ENCODE measurements around the gene EVI5.

Gene EVI5

GRCh38 chr1:92769856-92770255 lies 15.1 kb downstream of the EVI5 start:
- DNase-seq, result no peak
- no peak overlapping the region for H3K27ac ChIP-seq (ENCODE audit: low read length)
- H3K79me2 ChIP-seq (ENCODE audit: insufficient read depth, low read length), result no peaks in the 10 kb centered on the region
- H3K36me3 ChIP-seq (ENCODE audit: insufficient read depth, low read length), result no peaks in the 10 kb centered on the region
- no peaks in the 10 kb centered on the region for H4K20me1 ChIP-seq (ENCODE audit: insufficient read depth, low read length)
- no peak overlapping the region for H3K9ac ChIP-seq (ENCODE audit: low read depth, low read length)
- H3K9me3 ChIP-seq (ENCODE audit: insufficient read depth, low read length, severe bottlenecking), result no peaks in the 10 kb centered on the region
- no peak overlapping the region for H2AFZ ChIP-seq (ENCODE audit: low read depth, low read length)
- no peak for TF ChIP-seq EZH2 (IDR thresholded peaks at IDR 0.05; ENCODE audit: borderline replicate concordance, low read depth, low read length, severe bottlenecking)
- no peak for ATAC-seq (ENCODE audit: insufficient read depth, low read depth)
- no peaks in the 10 kb centered on the region for H3K27me3 ChIP-seq (ENCODE audit: insufficient read depth, low read length, poor library complexity)
- H3K4me1 ChIP-seq (ENCODE audit: insufficient read depth, low read length), result no peaks in the 10 kb centered on the region
- no peak overlapping the region for H3K4me3 ChIP-seq (ENCODE audit: low read depth in 1 of 2, low read length in 2 of 2)
- H3K4me2 ChIP-seq (ENCODE audit: insufficient read depth, low read length), result no peak overlapping the region

GRCh38 chr1:92768915-92769314 lies 16.0 kb downstream of the EVI5 start:
- no peak overlapping the region for H3K4me3 ChIP-seq (ENCODE audit: low read depth in 1 of 2, low read length in 2 of 2)
- no peak overlapping the region for H3K4me2 ChIP-seq (ENCODE audit: insufficient read depth, low read length)
- no peaks in the 10 kb centered on the region for H3K27me3 ChIP-seq (ENCODE audit: insufficient read depth, low read length, poor library complexity)
- no peak for ATAC-seq (ENCODE audit: insufficient read depth, low read depth)
- no peaks in the 10 kb centered on the region for H3K36me3 ChIP-seq (ENCODE audit: insufficient read depth, low read length)
- no peaks in the 10 kb centered on the region for H3K79me2 ChIP-seq (ENCODE audit: insufficient read depth, low read length)
- no peaks in the 10 kb centered on the region for H3K9me3 ChIP-seq (ENCODE audit: insufficient read depth, low read length, severe bottlenecking)
- H2AFZ ChIP-seq (ENCODE audit: low read depth, low read length), result no peak overlapping the region
- DNase-seq, result no peak
- H3K9ac ChIP-seq (ENCODE audit: low read depth, low read length), result no peak overlapping the region
- H3K4me1 ChIP-seq (ENCODE audit: insufficient read depth, low read length), result no peaks in the 10 kb centered on the region
- H4K20me1 ChIP-seq (ENCODE audit: insufficient read depth, low read length), result no peaks in the 10 kb centered on the region
- TF ChIP-seq EZH2 (IDR thresholded peaks at IDR 0.05; ENCODE audit: borderline replicate concordance, low read depth, low read length, severe bottlenecking) (no peak), CTCF (IDR thresholded peaks at IDR 0.05; ENCODE audit: borderline replicate concordance, extremely low read depth, low read length, poor library complexity, severe bottlenecking) (no peak)
- no peak overlapping the region for H3K27ac ChIP-seq (ENCODE audit: low read length)

GRCh38 chr1:92768296-92768695 lies 16.6 kb downstream of the EVI5 start:
- DNase-seq (no peak), ATAC-seq (ENCODE audit: insufficient read depth, low read depth) (no peak)
- Histone ChIP-seq H3K36me3 (ENCODE audit: insufficient read depth, low read length) (no peaks in the 10 kb centered on the region), H3K4me2 (ENCODE audit: insufficient read depth, low read length) (no peak overlapping the region), H3K79me2 (ENCODE audit: insufficient read depth, low read length) (no peaks in the 10 kb centered on the region), H3K9me3 (ENCODE audit: insufficient read depth, low read length, severe bottlenecking) (no peaks in the 10 kb centered on the region), H3K27me3 (ENCODE audit: insufficient read depth, low read length, poor library complexity) (no peaks in the 10 kb centered on the region), H3K4me1 (ENCODE audit: insufficient read depth, low read length) (no peaks in the 10 kb centered on the region), H2AFZ (ENCODE audit: low read depth, low read length) (no peak overlapping the region), H3K4me3 (ENCODE audit: low read depth in 1 of 2, low read length in 2 of 2) (no peak overlapping the region), H3K9ac (ENCODE audit: low read depth, low read length) (no peak overlapping the region), H3K27ac (ENCODE audit: low read length) (no peak overlapping the region), H4K20me1 (ENCODE audit: insufficient read depth, low read length) (no peaks in the 10 kb centered on the region)
- TF ChIP-seq EZH2 (IDR thresholded peaks at IDR 0.05; ENCODE audit: borderline replicate concordance, low read depth, low read length, severe bottlenecking) (no peak), CTCF (IDR thresholded peaks at IDR 0.05; ENCODE audit: borderline replicate concordance, extremely low read depth, low read length, poor library complexity, severe bottlenecking) (no peak)

- Histone ChIP-seq H2AFZ (ENCODE audit: low read depth, low read length) (no peak overlapping the region), H3K27ac (ENCODE audit: low read length) (no peak overlapping the region), H3K27me3 (ENCODE audit: insufficient read depth, low read length, poor library complexity) (peaks cover 6% of the 10 kb centered on the region), H3K9me3 (ENCODE audit: insufficient read depth, low read length, severe bottlenecking) (no peaks in the 10 kb centered on the region), H4K20me1 (ENCODE audit: insufficient read depth, low read length) (no peaks in the 10 kb centered on the region), H3K36me3 (ENCODE audit: insufficient read depth, low read length) (no peaks in the 10 kb centered on the region), H3K4me1 (ENCODE audit: insufficient read depth, low read length) (no peaks in the 10 kb centered on the region), H3K79me2 (ENCODE audit: insufficient read depth, low read length) (no peaks in the 10 kb centered on the region), H3K4me3 (ENCODE audit: low read depth in 1 of 2, low read length in 2 of 2) (no peak overlapping the region), H3K9ac (ENCODE audit: low read depth, low read length) (no peak overlapping the region), H3K4me2 (ENCODE audit: insufficient read depth, low read length) (no peak overlapping the region)
- DNase-seq (no peak), ATAC-seq (ENCODE audit: insufficient read depth, low read depth) (no peak)
- TF ChIP-seq EZH2 (IDR thresholded peaks at IDR 0.05; ENCODE audit: borderline replicate concordance, low read depth, low read length, severe bottlenecking), result no peak
- no peak for TF ChIP-seq CTCF (IDR thresholded peaks at IDR 0.05; ENCODE audit: borderline replicate concordance, extremely low read depth, low read length, poor library complexity, severe bottlenecking)
Measured at GRCh38 chr1:92764116-92764515, 20.8 kb downstream of the EVI5 start.

All from DND-41 (cell line).